Neural progenitor cell (in vitro differentiated cells): Measurements from ENCODE around the gene MELTF. TPM values are rescaled to one million over a fixed set of nuclear protein-coding genes. Genes with fewer than 3 reads are reported as not detected.
"Not testable (repeated sequence)": the region's sequence is repeated elsewhere in the genome, so short reads cannot be mapped to it uniquely, and the experiment has no call there.

ENCODE experiments used
- DNase-seq: peaks from one replicate; pipeline ENCODE4 v3.0.0-alpha.2; 2016; ENCODE audit warnings: low spot score
- H2AFZ ChIP-seq: fragments of 200-600 bp; sonication (generic); replicated peaks from 2 replicates; pipeline ENCODE4 v1.6.1; 2016; ENCODE audit warnings: antibody characterized with exemption
- H3F3A ChIP-seq: fragments of 200-600 bp; sonication (generic); 2 replicates; pipeline ENCODE4 v1.6.1; 2016; ENCODE audit warnings: antibody characterized with exemption, low read depth
- H3K27ac ChIP-seq: fragments of 200-600 bp; sonication (generic); 2 replicates; pipeline ENCODE4 v1.5.1; 2016; ENCODE audit warnings: mild to moderate bottlenecking
- H3K27me3 ChIP-seq: fragments of 200-600 bp; sonication (generic); 2 replicates; pipeline ENCODE4 v1.6.1; 2016; ENCODE audit warnings: mild to moderate bottlenecking, moderate library complexity
- H3K36me3 ChIP-seq: fragments of 200-600 bp; sonication (generic); 2 replicates; pipeline ENCODE4 v1.5.1; 2016
- H3K4me1 ChIP-seq: fragments of 200-600 bp; sonication (generic); 2 replicates; pipeline ENCODE4 v1.6.1; 2016; ENCODE audit warnings: mixed run types
- H3K4me2 ChIP-seq: fragments of 200-600 bp; sonication (generic); 2 replicates; pipeline ENCODE4 v1.6.1; 2016
- H3K4me3 ChIP-seq: fragments of 200-600 bp; sonication (generic); 2 replicates; pipeline ENCODE4 v1.5.1; 2016
- H3K79me2 ChIP-seq: fragments of 200-600 bp; sonication (generic); 2 replicates; pipeline ENCODE4 v1.6.1; 2016; ENCODE audit warnings: low read depth
- H3K9ac ChIP-seq: fragments of 200-600 bp; sonication (generic); 2 replicates; pipeline ENCODE4 v1.6.1; 2016
- H3K9me3 ChIP-seq: fragments of 200-600 bp; sonication (generic); 2 replicates; pipeline ENCODE4 v1.5.1; 2016; ENCODE audit warnings: low read depth
- H4K20me1 ChIP-seq: fragments of 200-600 bp; sonication (generic); 2 replicates; pipeline ENCODE4 v1.6.1; 2016; ENCODE audit warnings: low read depth
- H3K27ac Mint-ChIP-seq: 3 replicates; pipeline ENCODE4 v1.8.0; 2021; ENCODE audit warnings: mixed read lengths
- H3K27me3 Mint-ChIP-seq: 2 replicates; pipeline ENCODE4 v1.8.0; 2022; ENCODE audit warnings: low read depth, mild to moderate bottlenecking, inconsistent platforms, moderate library complexity, mixed read lengths; ENCODE audit not compliant: insufficient read depth
- H3K36me3 Mint-ChIP-seq: 3 replicates; pipeline ENCODE4 v1.8.0; 2021; ENCODE audit warnings: mixed read lengths
- H3K4me1 Mint-ChIP-seq: 3 replicates; pipeline ENCODE4 v1.8.0; 2021; ENCODE audit warnings: mixed read lengths
- H3K4me3 Mint-ChIP-seq: 3 replicates; pipeline ENCODE4 v1.8.0; 2021; ENCODE audit warnings: mild to moderate bottlenecking, moderate library complexity, mixed read lengths
- H3K9me3 Mint-ChIP-seq: 3 replicates; pipeline ENCODE4 v1.8.0; 2020; ENCODE audit warnings: mixed read lengths
- EZH2 ChIP-seq: fragments of 200-600 bp; sonication (generic); IDR thresholded peaks from 2 replicates; pipeline ENCODE4 v1.6.1; 2017; ENCODE audit warnings: antibody characterized with exemption, mild to moderate bottlenecking, moderate library complexity
- EZH2phosphoT487 ChIP-seq: fragments of 200-600 bp; sonication (generic); IDR thresholded peaks from 2 replicates; pipeline ENCODE4 v1.6.1; 2017; ENCODE audit warnings: antibody characterized with exemption
- total RNA-seq: library from RNA; depleted of rRNA; stranded (reverse); fragments of >200 nt; gene quantifications from 2 replicates; pipeline ENCODE4 v1.2.3, GENCODE V29; 2015; ENCODE audit warnings: low replicate concordance
- TF ChIP-seq, protein P1 (sequence below): fragments of 200-600 bp; sonication (generic); IDR thresholded peaks from 2 replicates; pipeline ENCODE4 v1.5.1; 2017; ENCODE audit warnings: antibody characterized with exemption, mild to moderate bottlenecking

MELTF gene
- total RNA-seq, 1 donor from 2014 or later, result 0.28 TPM

DNA sequence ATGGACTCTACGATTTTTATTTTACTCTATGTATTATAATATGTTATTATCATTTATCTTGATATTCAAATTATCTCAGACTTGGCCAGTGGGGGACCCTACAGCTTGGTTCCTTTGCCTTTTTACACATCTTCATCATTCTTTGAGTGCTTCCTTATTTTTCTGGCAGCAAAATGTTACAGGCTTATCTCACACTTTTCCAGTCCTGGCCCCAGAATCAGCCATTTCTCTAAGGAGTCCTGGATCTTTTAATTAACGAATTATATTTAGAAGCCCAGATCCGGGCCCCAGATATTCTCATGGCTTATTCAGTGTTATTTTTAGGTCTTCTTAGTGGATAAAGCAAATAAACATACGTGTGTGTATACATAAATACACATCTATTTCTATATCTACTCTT lies 32.8 kb upstream of the MELTF start:
- Histone ChIP-seq H3K4me3 (no peak overlapping the region), H3K4me1 (no peaks in the 10 kb centered on the region), H3K4me2 (no peak overlapping the region), H3K79me2 (no peaks in the 10 kb centered on the region), H3K36me3 (peaks cover 33% of the 10 kb centered on the region), H3K27ac (no peak overlapping the region), H4K20me1 (no peaks in the 10 kb centered on the region), H3K9ac (no peak overlapping the region), H3F3A (peaks cover 8% of the 10 kb centered on the region), H3K9me3 (no peaks in the 10 kb centered on the region), H3K27me3 (no peaks in the 10 kb centered on the region), H2AFZ (no peak overlapping the region)
- no peak for DNase-seq
- Mint-ChIP-seq H3K27ac (no peak overlapping the region), H3K4me1 (no peaks in the 10 kb centered on the region), H3K9me3 (no peaks in the 10 kb centered on the region), H3K36me3 (peaks cover 36% of the 10 kb centered on the region), H3K4me3 (no peak overlapping the region), H3K27me3 (no peaks in the 10 kb centered on the region)
- no peak for TF ChIP-seq EZH2
- TF ChIP-seq, protein P1, sequence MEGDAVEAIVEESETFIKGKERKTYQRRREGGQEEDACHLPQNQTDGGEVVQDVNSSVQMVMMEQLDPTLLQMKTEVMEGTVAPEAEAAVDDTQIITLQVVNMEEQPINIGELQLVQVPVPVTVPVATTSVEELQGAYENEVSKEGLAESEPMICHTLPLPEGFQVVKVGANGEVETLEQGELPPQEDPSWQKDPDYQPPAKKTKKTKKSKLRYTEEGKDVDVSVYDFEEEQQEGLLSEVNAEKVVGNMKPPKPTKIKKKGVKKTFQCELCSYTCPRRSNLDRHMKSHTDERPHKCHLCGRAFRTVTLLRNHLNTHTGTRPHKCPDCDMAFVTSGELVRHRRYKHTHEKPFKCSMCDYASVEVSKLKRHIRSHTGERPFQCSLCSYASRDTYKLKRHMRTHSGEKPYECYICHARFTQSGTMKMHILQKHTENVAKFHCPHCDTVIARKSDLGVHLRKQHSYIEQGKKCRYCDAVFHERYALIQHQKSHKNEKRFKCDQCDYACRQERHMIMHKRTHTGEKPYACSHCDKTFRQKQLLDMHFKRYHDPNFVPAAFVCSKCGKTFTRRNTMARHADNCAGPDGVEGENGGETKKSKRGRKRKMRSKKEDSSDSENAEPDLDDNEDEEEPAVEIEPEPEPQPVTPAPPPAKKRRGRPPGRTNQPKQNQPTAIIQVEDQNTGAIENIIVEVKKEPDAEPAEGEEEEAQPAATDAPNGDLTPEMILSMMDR, result no peak
- no peak for TF ChIP-seq EZH2phosphoT487

DNA sequence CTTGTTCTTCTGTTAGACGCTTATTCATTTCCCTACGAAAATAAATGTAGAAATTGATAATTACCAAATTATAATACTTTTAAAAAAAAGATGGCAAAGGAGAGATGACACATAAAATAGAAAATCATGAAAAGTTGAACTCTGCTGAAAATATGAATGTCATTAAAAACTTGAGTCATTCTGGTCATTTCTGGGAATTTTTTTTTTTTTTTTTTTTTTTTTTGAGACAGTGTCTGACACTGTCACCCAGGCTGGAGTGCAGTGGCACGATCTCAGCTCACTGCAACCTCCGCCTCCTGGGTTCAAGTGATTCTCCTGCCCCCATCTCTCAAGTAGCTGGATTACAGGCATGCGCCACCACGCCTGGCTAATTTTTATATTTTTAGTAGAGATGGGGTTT lies 22.0 kb upstream of the MELTF start:
- not testable (repeated sequence) for H3K4me1 Mint-ChIP-seq, DNase-seq, H4K20me1 ChIP-seq, H3K4me1 ChIP-seq, H3K9me3 Mint-ChIP-seq, H3K27ac Mint-ChIP-seq, H3K4me3 Mint-ChIP-seq, H3K36me3 ChIP-seq, H3K27ac ChIP-seq, H3K4me2 ChIP-seq, H2AFZ ChIP-seq, H3K4me3 ChIP-seq, H3K79me2 ChIP-seq, H3F3A ChIP-seq, H3K27me3 Mint-ChIP-seq, H3K9ac ChIP-seq, H3K27me3 ChIP-seq, H3K9me3 ChIP-seq
- H3K36me3 Mint-ChIP-seq, result peaks cover 25% of the 10 kb centered on the region

DNA sequence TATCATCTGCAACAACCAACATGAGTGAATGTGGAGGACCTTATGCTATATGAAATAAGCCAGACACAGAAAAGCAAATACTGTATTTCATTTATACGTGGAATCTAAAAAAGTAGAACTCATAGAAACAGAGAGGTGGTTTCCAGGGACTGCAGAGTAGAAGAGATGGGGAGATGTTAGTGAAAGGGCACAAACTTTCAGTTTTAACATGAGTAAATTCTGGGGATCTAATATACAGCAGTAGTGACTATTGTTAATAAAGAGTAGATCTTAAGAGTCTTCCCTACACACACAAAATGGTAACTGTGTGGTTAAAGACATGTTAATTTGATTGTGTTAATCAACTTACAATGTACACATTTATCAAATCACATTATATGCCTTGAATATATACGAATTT lies 20.9 kb upstream of the MELTF start:
- no peaks in the 10 kb centered on the region for H3K36me3 ChIP-seq
- Mint-ChIP-seq H3K27me3 (peaks cover 2% of the 10 kb centered on the region), H3K36me3 (peaks cover 30% of the 10 kb centered on the region)

DNA sequence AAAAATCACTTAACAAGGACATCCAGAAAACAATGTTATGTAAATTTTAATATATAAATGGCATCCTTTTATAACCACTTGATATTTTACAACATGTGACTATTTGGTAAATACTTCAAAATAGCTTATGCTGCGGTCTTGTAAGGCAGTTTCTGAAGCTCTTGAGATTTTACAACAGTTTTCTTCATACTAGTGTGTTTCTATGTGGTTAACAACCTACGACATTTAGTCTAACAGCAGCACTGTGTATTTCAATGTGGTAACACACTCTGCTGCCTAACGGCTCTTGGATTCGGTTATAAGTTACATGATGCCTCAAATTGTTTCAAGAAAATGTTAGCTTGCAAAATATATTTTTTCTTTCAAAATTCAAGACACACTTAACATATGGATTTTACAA lies 12.9 kb upstream of the MELTF start:
- no peaks in the 10 kb centered on the region for H3K4me1 ChIP-seq
- H3K27me3 ChIP-seq, result no peaks in the 10 kb centered on the region
- no peak overlapping the region for H3K4me2 ChIP-seq
- peaks cover 16% of the 10 kb centered on the region for H3K36me3 ChIP-seq
- no peak for DNase-seq
- no peak overlapping the region for H3K27ac ChIP-seq
- Mint-ChIP-seq H3K27ac (no peak overlapping the region), H3K4me3 (no peak overlapping the region), H3K9me3 (no peaks in the 10 kb centered on the region), H3K4me1 (no peaks in the 10 kb centered on the region), H3K36me3 (peaks cover 14% of the 10 kb centered on the region), H3K27me3 (no peaks in the 10 kb centered on the region)
- TF ChIP-seq EZH2, result no peak
- no peaks in the 10 kb centered on the region for H3K79me2 ChIP-seq
- H3K9me3 ChIP-seq, result no peaks in the 10 kb centered on the region
- no peaks in the 10 kb centered on the region for H4K20me1 ChIP-seq
- H2AFZ ChIP-seq, result no peak overlapping the region
- no peak overlapping the region for H3K9ac ChIP-seq
- no peak overlapping the region for H3K4me3 ChIP-seq
- peaks cover 28% of the 10 kb centered on the region for H3F3A ChIP-seq

More for the DNA sequence above, 20.9 kb upstream of the MELTF start:
- H3K4me3 ChIP-seq, result no peak overlapping the region
- H4K20me1 ChIP-seq, result no peaks in the 10 kb centered on the region
- H3K4me2 ChIP-seq, result no peak overlapping the region
- no peak overlapping the region for H2AFZ ChIP-seq
- H3K27ac Mint-ChIP-seq, result no peak overlapping the region
- no peaks in the 10 kb centered on the region for H3K9me3 ChIP-seq
- no peaks in the 10 kb centered on the region for H3K4me1 ChIP-seq
- no peaks in the 10 kb centered on the region for H3K4me1 Mint-ChIP-seq
- H3K9ac ChIP-seq, result no peak overlapping the region
- no peak for TF ChIP-seq EZH2phosphoT487
- TF ChIP-seq EZH2, result no peak
- TF ChIP-seq, protein P1, result no peak
- H3K4me3 Mint-ChIP-seq, result no peak overlapping the region
- no peak overlapping the region for H3K27ac ChIP-seq
- no peaks in the 10 kb centered on the region for H3K27me3 ChIP-seq
- no peaks in the 10 kb centered on the region for H3K9me3 Mint-ChIP-seq
- H3F3A ChIP-seq, result no peaks in the 10 kb centered on the region
- no peaks in the 10 kb centered on the region for H3K79me2 ChIP-seq
- no peak for DNase-seq
